GM19193 (cell line): ENCODE measurements around the gene ADCY10.
A peak's percentile ranks its signal among the peaks of the same experiment; 100 is the strongest.

Source experiments
- POLR2A ChIP-seq: IDR thresholded peaks from 4 replicates; pipeline ENCODE4 v1.6.1; 2011; ENCODE audit not compliant: insufficient read depth, insufficient read length; ENCODE audit errors: extremely low read depth

ADCY10 gene, protein sequence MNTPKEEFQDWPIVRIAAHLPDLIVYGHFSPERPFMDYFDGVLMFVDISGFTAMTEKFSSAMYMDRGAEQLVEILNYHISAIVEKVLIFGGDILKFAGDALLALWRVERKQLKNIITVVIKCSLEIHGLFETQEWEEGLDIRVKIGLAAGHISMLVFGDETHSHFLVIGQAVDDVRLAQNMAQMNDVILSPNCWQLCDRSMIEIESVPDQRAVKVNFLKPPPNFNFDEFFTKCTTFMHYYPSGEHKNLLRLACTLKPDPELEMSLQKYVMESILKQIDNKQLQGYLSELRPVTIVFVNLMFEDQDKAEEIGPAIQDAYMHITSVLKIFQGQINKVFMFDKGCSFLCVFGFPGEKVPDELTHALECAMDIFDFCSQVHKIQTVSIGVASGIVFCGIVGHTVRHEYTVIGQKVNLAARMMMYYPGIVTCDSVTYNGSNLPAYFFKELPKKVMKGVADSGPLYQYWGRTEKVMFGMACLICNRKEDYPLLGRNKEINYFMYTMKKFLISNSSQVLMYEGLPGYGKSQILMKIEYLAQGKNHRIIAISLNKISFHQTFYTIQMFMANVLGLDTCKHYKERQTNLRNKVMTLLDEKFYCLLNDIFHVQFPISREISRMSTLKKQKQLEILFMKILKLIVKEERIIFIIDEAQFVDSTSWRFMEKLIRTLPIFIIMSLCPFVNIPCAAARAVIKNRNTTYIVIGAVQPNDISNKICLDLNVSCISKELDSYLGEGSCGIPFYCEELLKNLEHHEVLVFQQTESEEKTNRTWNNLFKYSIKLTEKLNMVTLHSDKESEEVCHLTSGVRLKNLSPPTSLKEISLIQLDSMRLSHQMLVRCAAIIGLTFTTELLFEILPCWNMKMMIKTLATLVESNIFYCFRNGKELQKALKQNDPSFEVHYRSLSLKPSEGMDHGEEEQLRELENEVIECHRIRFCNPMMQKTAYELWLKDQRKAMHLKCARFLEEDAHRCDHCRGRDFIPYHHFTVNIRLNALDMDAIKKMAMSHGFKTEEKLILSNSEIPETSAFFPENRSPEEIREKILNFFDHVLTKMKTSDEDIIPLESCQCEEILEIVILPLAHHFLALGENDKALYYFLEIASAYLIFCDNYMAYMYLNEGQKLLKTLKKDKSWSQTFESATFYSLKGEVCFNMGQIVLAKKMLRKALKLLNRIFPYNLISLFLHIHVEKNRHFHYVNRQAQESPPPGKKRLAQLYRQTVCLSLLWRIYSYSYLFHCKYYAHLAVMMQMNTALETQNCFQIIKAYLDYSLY (N-terminal part only)

DNA sequence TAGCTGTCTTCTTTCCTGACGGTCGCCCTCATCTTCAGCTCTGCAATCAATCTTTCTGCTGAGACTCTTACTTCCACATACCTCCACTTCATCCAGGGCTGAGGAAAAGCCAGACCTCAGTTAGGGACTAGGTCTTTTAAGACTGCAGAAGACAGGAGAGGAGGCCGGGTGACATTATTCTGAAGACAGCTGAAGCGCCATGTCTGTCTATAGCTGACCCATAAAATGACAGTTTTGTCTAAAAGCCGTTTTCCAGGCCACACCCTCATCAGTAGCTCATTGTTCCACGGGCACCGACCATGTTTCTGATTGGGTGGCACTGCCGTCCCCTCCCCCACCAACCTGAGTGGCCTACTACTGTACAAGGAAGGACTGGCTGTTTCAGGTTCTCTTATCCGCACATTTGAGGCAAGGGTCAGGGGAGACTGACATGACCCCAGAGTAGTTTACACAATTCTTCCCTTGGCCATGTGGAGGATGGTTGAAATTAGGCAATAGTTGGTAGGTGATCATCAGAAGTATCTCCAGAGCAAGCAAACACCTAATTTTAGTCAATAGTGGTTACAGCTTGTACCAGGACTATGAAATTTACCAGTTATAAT is at the start of gene ADCY10:
ADCY10 (minus strand) TSS at position 240 of the 602 bp plus-strand sequence. CDS start 8,994 bp downstream, outside the sequence.
- no peak for TF ChIP-seq POLR2A

DNA sequence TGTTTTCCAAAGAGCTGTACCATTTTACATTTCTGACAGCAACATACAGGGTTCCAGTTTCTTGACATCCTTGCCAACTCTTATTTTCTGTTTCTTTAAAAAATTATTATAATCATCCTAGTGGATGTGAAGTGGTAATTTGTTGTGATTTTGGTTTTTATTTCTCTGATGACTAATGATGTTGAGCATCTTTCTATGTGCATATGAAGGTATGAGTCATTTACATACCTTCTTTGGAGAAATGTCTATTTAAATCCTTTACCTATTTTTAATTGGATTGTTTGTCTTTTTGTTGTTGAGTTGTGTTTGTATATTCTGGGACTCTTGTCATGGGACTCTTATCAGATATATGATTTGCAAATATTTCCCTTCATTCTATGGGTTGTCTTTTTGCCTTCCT is 43.8 kb upstream of the ADCY10 start:
- TF ChIP-seq POLR2A, result no peak

DNA sequence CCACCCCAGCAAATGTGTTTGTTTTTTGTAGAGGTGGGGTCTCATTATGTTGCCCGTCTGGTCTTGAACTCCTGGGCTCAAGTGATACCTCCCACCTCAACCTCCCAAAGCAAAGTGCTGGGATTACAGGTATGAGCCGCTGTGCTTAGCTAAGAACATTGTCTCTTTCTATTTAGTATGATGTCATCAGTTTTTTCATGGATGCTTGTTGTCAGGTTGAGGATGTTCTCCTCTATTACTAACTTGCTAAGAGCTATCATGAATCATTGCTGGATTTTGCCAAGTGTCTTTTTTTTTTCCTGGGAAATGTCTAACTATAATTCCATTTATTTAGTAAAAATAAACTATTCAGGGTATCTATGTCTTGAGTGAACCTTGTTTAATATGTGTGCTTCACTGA is 42.0 kb upstream of the ADCY10 start:
- no peak for TF ChIP-seq POLR2A

DNA sequence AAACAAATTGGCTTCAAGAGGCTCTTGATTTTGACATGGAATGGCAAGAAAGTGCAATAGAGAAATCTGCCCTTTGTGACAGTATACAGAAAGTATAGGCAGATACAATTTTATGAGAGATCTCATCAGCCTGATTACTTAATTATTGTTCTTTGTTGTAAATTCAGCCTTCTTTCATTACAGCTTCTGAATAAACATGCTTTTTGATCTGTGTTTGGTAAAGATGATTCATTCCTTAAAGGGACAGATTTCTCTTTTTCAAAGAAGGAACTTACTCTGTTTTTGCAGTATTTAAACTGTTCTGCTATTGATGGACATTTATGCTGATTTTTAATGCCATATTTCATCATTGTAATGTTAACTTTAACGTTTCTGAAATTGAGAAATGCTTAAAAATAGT is 36.6 kb upstream of the ADCY10 start:
- no peak for TF ChIP-seq POLR2A

DNA sequence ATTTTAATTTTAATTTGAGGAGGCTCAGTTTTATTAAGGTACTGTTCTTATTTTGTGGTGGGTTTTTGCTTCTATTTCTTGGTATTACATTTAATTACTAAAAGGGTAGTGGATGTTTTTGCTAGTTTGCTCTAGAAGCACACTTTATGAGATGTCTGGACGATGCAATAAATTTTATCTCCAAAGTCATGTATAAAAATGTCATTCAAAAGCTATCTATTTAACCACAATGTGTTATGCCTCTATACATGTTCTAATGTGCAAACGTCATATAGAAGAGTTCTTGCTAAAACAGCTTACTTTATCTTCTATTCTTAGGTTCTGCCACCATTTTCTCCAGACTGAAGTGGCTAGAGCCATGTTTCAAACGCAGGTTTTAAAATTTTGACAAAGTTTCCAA is 35.9 kb upstream of the ADCY10 start:
- no peak for TF ChIP-seq POLR2A

DNA sequence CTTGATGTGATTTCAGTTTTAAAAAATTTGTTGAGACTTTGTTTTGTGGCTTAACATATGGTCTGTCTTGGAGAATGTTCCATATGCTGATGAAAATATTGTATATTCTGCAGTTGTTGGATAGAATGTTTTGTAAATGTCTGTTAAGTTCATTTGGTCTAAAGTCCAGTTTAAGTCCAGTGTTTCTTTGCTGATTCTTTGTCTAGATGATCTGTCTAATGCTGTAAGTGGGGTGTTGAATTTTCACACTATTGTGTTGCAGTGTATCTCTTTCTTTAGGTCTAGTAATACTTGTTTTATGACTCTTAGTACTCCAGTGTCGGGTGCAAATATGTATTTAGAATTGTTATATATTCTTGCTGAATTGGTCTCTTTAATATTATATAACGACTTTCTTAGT is 33.8 kb upstream of the ADCY10 start:
- TF ChIP-seq POLR2A, result no peak

DNA sequence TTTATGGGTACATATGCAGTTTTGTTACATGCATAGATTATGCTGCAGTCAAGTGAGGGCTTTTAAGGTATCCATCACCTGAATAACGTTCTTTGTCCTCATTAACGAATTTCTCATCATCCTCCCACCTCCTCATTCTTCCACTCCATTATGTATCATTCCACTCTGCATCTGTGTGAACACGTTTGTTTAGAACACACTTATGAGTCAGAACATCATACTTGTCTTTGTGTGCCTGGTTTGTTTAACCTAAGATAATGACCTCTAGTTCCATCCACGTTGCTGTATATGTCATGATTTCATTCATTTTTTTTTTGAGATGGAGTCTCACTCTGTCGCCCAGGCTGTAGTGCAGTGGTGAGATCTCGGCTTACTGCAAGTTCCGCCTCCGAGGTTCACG is 29.6 kb upstream of the ADCY10 start:
- no peak for TF ChIP-seq POLR2A

DNA sequence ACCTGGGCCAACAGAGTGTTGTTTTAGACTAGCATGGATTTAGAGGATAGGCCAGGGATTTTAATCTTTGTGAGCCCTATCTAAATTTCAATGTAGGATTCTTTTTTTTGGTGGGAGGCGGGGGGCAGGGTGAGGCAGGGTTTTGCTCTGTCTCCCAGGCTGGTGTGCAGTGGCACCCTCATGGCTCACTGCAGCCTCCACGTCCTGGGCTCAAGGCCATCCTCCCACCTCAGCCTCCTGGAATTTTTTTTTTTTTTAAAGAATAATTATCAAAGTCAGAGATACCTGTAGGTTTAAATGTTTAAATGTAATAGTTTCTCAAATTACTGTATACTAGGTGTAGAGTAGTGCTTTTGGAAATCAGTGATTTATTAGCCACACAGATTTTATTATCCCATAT is 26.3 kb upstream of the ADCY10 start:
- no peak for TF ChIP-seq POLR2A

DNA sequence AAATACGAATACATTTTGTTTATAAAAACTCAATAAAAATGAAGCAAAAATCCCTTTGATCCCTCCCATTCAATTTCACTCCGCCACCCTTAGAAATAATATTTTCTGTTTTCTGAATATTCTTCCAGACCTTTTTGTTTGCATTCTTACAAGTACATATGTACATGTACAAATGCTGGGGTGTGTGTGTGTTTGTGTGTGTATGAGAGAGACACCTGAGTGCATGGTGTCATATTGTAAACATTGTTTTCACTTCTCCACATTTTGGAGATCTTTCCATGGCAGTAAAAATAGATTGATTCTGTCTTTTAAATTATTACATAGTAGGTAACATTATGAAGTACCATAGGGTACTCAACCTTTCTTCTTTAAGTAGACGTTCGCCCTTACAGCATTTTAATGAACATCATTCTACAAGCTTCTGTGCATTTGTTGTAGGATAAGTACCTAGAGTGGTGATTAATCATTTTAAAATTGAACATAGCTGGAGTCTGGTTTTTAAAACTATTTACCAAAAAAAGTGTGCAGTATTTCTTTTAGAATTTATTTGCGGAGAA is 24.2 kb upstream of the ADCY10 start:
- TF ChIP-seq POLR2A, result no peak

DNA sequence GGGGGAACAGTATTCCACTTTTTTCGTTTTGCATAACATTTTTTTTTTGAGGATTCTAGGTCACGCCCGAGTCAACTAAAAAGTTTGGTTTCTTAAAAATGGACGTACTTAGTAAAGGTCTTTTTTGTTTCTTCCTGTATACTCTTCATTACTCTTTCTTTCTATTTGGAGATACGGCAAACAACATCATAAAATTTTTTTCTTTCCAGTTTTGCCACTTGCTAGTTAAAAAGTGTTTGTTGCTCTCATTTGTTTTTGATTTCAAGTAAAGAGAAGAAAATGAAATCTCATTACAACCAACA is 23.7 kb upstream of the ADCY10 start:
- TF ChIP-seq POLR2A, result no peak

DNA sequence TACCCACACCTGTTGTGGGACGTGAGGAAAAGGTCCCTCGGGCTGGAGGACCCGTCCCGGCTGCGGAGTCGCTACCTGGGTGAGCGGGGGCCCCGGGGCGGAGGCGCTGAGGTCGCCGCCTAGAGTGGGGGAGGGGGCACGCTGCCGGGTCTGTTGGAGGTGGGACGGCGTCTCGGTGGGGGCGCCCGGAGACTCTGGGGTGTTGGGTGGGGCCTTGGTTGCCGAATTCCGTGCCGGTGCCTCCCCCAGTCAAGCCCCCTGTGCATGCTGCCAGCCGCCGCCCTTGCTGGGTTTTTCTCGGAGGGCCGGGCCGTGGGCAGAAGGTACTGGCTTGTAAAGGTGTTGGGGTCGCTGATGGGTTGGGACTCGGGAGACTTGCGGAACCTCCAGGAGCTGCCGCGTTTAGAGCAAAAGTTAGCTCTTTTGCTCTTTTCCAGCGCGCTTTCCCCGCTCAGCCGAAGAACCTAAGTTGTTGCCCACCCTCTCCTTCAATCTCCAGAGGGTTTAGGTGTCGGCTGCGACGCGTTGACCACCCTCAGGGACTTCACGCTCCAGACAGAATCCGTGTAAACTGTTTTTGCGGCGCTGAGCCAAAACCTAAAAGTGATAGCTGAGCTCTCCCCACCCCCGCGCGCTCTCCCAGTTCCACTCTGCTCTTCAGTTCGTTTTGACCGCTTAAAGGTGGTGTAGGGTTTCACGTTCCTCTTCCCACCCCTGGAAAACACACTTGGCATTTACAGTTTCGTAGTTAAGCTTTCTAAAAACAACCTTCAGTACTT is 23.2 kb upstream of the ADCY10 start, which contains the start of gene MPC2:
MPC2 (minus strand) TSS at position 143 of the 779 bp plus-strand sequence. CDS start 1,231 bp downstream, outside the sequence.
- TF ChIP-seq POLR2A, result no peak

DNA sequence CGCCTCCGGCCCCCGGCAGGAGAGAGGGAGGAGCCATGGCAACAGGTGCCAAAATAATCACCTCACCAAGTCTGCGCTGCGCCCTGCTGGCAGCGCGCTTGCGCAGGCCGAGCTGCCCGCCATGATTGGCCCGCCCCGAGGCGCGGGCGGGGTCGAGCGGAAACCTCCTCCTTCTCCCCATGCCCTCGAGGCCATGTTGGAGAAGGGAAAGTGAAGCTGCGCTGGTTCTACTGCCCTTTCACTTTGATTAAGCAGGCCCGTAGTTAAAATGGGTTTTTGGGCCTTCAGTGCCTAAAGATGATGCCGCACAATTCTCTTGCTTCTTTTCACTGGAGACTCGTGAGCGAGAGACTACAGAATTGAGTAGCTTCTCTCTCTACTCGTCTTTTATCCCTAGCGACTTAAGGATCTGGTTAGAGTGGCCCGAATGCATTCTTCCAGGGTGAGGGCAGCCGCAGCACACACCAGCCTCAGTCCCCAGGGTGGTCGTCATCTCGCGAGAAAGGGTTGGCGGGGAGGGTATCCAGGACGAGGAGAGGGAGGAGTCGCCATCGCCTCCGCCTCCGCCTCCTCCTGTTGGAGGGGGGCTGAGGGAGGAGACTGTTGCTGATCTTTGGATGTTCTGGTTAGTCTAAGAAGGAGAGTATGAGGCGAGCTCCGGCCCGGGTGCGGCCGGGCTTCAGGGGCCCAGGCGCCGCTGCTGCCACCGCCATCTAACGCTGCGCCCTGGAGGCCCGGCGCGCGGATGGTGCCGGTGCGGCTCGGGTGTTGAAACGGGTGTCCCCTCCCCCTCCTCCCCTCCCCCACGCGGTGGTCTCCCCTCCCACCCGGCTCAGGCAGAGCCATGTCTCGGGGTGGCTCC is 22.4 kb upstream of the ADCY10 start, which contains the start of gene DCAF6:
DCAF6 (plus strand) TSS at position 616 of the 862 bp plus-strand sequence; CDS start at position 845, 229 bp downstream.
- peak; percentile 90 for TF ChIP-seq POLR2A
